Measurements from ENCODE around the gene ATP11C.
"Not testable (repeated sequence)": the region's sequence is repeated elsewhere in the genome, so short reads cannot be mapped to it uniquely, and the experiment has no call there.

ATP11C gene

GRCh38 chrX:139924069-139924695 is 8.7 kb downstream of the ATP11C start:
- DNase-seq, result peak; percentile 37

GRCh38 chrX:139921142-139921541 is 11.7 kb downstream of the ATP11C start:
- not testable (repeated sequence) for DNase-seq

- DNase-seq, result no peak
Measured at GRCh38 chrX:139920316-139920715, 12.5 kb downstream of the ATP11C start.

- no peak for DNase-seq
Measured at GRCh38 chrX:139914421-139914820, 18.4 kb downstream of the ATP11C start.

- DNase-seq, result peak; percentile 62
Measured at GRCh38 chrX:139909712-139910111, 23.1 kb downstream of the ATP11C start.

GRCh38 chrX:139907078-139907477 is 25.8 kb downstream of the ATP11C start:
- DNase-seq, result no peak

- DNase-seq, result no peak
Measured at GRCh38 chrX:139905743-139906142, 27.1 kb downstream of the ATP11C start.

- DNase-seq, result no peak
Measured at GRCh38 chrX:139905051-139905450, 27.8 kb downstream of the ATP11C start.

- DNase-seq, result no peak
Measured at GRCh38 chrX:139903210-139903609, 29.6 kb downstream of the ATP11C start.

- DNase-seq, result no peak
Measured at GRCh38 chrX:139902559-139902958, 30.3 kb downstream of the ATP11C start.

GRCh38 chrX:139898334-139898733 is 34.5 kb downstream of the ATP11C start:
- no peak for DNase-seq

GRCh38 chrX:139892512-139892911 is 40.3 kb downstream of the ATP11C start:
- DNase-seq, result peak; percentile 7

- DNase-seq, result peak; percentile 14
Measured at GRCh38 chrX:139890991-139891700, 41.7 kb downstream of the ATP11C start.

GRCh38 chrX:139889760-139890159 is 43.1 kb downstream of the ATP11C start:
- DNase-seq, result no peak

- DNase-seq, result no peak
Measured at GRCh38 chrX:139883984-139884383, 48.9 kb downstream of the ATP11C start.

GRCh38 chrX:139882299-139882698 is 50.6 kb downstream of the ATP11C start:
- no peak for DNase-seq

GRCh38 chrX:139881572-139881971 is 51.3 kb downstream of the ATP11C start:
- DNase-seq, result no peak

GRCh38 chrX:139881130-139881529 is 51.7 kb downstream of the ATP11C start:
- no peak for DNase-seq

GRCh38 chrX:139877710-139878414 is 55.0 kb downstream of the ATP11C start:
- DNase-seq, result no peak

GRCh38 chrX:139875841-139876240 is 57.0 kb downstream of the ATP11C start:
- no peak for DNase-seq

- no peak for DNase-seq
Measured at GRCh38 chrX:139869796-139870195, 63.1 kb downstream of the ATP11C start.

- DNase-seq, result no peak
Measured at GRCh38 chrX:139864640-139865039, 68.2 kb downstream of the ATP11C start.

- DNase-seq, result no peak
Measured at GRCh38 chrX:139862208-139862607, 70.6 kb downstream of the ATP11C start.

- not testable (repeated sequence) for DNase-seq
Measured at GRCh38 chrX:139856826-139857225, 76.0 kb downstream of the ATP11C start.
